Measurements from ENCODE around the gene MAML2.

Gene MAML2

DNA sequence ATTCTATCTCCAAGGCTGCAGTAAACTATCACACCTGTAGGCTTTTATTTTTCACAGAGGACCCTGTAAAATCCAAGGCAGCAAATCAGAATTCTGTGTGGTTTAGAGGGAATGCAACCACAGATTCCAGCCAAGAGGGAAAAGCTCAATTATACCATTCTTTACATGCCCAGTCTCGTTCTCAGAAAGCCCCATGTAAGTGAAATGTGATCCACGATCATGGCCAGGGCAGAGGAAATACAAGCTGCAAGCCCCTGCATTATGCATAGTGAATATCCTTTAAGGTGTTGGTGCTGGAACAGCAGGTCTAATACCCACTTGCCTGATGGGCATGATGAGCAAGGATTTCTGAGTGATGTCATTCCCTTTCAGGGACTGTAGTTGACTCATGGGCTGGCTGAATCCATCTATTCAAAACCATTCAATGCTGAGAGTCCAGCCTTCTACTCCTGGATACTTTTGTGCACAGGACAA lies 220.4 kb downstream of the MAML2 start:
- TF ChIP-seq, protein P1, sequence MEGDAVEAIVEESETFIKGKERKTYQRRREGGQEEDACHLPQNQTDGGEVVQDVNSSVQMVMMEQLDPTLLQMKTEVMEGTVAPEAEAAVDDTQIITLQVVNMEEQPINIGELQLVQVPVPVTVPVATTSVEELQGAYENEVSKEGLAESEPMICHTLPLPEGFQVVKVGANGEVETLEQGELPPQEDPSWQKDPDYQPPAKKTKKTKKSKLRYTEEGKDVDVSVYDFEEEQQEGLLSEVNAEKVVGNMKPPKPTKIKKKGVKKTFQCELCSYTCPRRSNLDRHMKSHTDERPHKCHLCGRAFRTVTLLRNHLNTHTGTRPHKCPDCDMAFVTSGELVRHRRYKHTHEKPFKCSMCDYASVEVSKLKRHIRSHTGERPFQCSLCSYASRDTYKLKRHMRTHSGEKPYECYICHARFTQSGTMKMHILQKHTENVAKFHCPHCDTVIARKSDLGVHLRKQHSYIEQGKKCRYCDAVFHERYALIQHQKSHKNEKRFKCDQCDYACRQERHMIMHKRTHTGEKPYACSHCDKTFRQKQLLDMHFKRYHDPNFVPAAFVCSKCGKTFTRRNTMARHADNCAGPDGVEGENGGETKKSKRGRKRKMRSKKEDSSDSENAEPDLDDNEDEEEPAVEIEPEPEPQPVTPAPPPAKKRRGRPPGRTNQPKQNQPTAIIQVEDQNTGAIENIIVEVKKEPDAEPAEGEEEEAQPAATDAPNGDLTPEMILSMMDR (conservative IDR thresholded peaks at IDR 0.05; ENCODE audit: low read depth), result peak; percentile 24; the same call in 1 of the 2 replicates
- CTCF ChIA-PET, result interaction anchor here (0.6 to 1.9 kb wide), 5 partner anchors 21 to 220 kb away, joined by 3 to 9 read pairs (median 4); partner anchors contain the start of gene MAML2
- H3K27ac ChIP-seq, result peak overlapping the region; percentile 39; the same call in 1 of the 2 replicates
- DNase-seq (ENCODE audit: low spot score), result peak; percentile 74
- POLR2A ChIA-PET (ENCODE audit: low non-redundant PET), result no interaction called here

DNA sequence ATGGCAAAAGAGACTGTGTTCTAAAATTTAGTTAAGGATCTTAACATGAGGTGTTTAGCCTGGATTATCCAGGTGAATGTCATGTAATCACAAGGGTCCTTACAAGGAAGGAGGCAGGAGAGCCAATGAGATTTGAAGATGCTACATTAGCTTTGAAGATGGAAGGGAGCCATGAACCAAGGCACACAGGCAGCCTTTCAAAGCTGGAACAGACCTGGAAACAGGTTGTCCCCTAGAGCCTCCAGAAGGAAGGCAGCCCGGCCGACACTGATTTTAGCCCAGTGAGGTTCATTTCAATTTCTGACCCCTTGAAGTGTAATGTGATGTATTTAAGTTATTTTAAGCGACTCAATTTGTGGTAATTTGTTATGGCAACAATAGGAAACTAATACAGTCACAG lies 223.8 kb downstream of the MAML2 start:
- POLR2A ChIA-PET (ENCODE audit: low non-redundant PET), result no interaction called here
- no peak overlapping the region for H3K27ac ChIP-seq
- TF ChIP-seq, protein P1 (conservative IDR thresholded peaks at IDR 0.05; ENCODE audit: low read depth), result no peak
- DNase-seq (ENCODE audit: low spot score), result no peak
- CTCF ChIA-PET, result no interaction called here

DNA sequence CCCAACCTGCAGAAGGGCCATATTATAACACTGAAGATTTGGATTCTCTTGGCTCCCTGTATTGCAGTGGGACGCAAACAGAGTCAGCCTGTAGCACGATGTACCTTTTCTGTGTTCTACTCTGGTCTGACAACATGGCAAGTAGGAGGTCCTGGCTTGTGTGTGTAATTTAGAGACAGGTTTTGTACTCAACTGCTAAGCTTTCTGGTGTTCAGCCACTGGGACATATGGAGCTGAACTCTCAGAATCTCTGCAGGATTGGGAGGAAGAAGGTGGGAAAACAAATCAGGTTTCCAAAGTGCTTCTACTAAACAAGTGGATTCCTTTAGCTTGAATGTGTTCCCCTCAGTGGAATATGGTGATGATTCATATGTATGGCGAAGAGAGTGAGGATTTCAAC lies 226.6 kb downstream of the MAML2 start:
- TF ChIP-seq, protein P1 (conservative IDR thresholded peaks at IDR 0.05; ENCODE audit: low read depth), result no peak

DNA sequence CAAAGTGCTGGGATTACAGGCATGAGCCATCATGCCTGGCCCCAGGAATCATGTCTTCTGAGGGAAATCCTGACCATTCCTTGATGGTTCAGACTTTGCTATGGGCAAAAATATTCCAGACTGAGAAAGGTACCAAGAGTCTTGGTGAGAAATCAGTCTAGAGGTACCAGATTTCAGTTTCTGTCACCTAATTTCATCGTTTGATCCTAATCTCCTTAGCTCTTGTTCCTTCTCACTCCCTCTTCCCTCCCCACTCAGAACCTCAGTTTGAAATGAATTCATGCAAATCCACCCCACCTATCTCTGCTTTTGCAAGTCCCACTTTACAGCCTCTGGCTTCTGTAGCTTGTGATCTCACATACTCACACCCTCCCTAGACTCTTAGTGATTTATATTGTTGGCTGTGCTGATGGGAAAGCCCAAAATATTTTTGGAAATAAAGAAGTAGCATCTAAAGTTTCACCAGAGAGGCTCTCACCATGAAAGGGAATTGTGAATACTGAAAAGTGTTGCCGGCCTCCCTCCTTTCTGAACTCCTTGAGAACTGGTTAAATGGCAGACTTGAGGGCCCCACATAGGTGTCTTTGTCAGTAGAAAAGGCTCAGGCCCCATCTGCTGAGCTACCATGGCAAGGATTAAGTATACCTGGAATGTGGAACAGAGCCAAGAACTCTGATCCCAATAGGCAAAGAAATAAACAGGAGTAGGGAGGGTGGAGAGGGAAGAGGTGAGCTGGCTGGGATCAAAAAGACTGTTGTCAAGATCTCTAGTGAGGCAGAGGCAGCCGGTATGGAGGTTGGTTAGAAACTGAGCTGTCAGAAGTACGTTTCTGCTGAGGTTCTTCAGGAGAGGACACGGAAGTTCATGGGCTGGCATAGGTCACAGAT lies 228.6 kb downstream of the MAML2 start:
- CTCF ChIA-PET, result interaction anchor here (0.6 to 1.7 kb wide), 2 partner anchors 38 to 229 kb away, joined by 3 to 10 read pairs; partner anchors contain the start of gene MAML2
- DNase-seq (ENCODE audit: low spot score), result no peak
- TF ChIP-seq, protein P1 (conservative IDR thresholded peaks at IDR 0.05; ENCODE audit: low read depth), result no peak
- POLR2A ChIA-PET (ENCODE audit: low non-redundant PET), result no interaction called here
- no peak overlapping the region for H3K27ac ChIP-seq

More for the DNA sequence above, 226.6 kb downstream of the MAML2 start:
- ChIA-PET CTCF (no interaction called here), POLR2A (ENCODE audit: low non-redundant PET) (no interaction called here)
- no peak overlapping the region for H3K27ac ChIP-seq
- DNase-seq (ENCODE audit: low spot score), result no peak

DNA sequence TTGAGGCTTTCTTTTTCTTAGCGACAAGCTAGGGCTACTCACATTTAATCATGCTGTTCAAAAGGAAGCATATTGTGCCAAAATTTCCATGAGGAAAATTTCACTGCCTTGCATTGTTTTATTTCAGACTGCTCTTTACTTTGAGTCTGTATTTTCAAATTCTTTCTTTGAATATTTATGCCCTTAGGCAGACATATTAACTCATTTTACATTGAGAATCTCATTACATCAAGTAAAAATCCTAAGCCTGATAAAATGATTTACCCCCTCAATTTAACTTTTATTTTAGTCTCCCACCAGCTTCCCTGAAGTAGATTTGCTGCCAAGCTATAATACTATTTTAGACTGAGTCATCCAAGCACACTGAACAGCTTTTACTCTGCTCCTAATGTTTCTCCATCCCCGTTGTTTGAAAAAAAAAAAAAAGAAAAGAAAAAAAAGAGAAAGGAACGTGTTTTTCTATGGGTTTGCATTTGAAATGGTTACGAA lies 229.8 kb downstream of the MAML2 start:
- no peak overlapping the region for H3K27ac ChIP-seq
- DNase-seq (ENCODE audit: low spot score), result no peak
- POLR2A ChIA-PET (ENCODE audit: low non-redundant PET), result no interaction called here
- CTCF ChIA-PET, result interaction anchor here (0.6 kb wide), 1 partner anchor 12 kb away, joined by 4 read pairs; no protein-coding TSS in a partner anchor
- TF ChIP-seq, protein P1 (conservative IDR thresholded peaks at IDR 0.05; ENCODE audit: low read depth), result no peak

DNA sequence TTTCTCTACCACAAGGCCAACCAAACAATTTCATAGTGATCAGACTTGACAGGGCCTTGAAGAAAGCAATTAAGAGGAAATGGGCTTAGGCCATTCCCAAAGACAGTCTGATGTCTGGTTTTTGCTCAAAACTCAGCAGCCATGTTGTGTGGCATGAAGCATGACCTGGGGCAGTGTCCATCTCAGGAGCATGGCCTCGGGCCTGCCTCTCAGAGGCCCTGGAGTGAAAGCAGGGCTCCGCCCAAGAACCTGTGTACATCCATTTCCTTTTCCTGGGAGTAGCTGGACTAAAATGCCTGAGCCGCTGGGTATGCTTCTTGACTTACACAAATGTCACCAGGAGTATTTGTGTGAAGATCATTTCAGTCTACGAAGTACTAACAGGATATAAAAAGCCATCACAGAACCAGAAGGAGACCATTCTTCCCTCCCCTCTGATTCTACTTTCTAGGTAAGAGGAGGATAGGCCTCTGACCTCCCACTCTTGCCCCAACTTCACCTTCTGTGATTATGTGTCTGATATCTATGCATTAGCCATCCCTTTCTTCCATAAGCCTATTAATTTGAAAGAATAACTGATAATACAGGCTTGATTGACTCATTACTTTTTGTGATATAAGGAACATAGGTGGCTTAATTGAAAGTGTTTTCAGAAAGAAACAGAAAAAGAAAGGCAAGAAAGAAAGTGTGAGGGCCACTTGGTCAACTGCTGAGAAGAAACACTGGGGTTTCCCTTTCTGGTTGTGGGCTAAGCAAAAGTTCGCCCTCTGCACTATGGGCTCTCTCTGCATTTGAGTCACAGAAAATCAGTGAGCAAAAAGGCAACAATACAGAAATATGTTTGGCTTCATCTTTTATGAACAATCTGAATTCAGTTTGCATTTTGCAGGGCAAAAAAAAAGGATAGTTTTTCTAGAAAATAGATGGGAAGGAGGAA lies 230.5 kb downstream of the MAML2 start:
- peak overlapping the region; percentile 54 for H3K27ac ChIP-seq
- TF ChIP-seq, protein P1 (conservative IDR thresholded peaks at IDR 0.05; ENCODE audit: low read depth), result no peak
- no peak for DNase-seq (ENCODE audit: low spot score)
- CTCF ChIA-PET, result interaction anchor here (0.5 kb wide), 1 partner anchor 270 kb away, joined by 3 read pairs; no protein-coding TSS in a partner anchor
- POLR2A ChIA-PET (ENCODE audit: low non-redundant PET), result no interaction called here
